Calu3 (cell line): Measurements from ENCODE around the gene ITSN2. TPM values are rescaled to one million over a fixed set of nuclear protein-coding genes. Genes with fewer than 3 reads are reported as not detected.

Source experiments
- BruUV-seq: library from RNA; stranded (reverse); fragments of 400-500 nt; replicated peaks from 2 replicates; lab custom pipeline; 2021; lab: Mats Ljungman, UMichigan
- CTCF ChIA-PET: fragments of 300-600 bp; sonication (Branson Sonifier 250); formaldehyde crosslinking; loops from one replicate; lab custom pipeline; 2022; ENCODE audit warnings: antibody characterized with exemption; lab: Charles Lee
- DNase-seq: peaks from one replicate; pipeline ENCODE4 v3.0.0; 2022
- H3K27ac Mint-ChIP-seq: one replicate; pipeline ENCODE4 v1.8.0; 2022; ENCODE audit warnings: mixed read lengths; ENCODE audit not compliant: unreplicated experiment
- H3K27me3 Mint-ChIP-seq: one replicate; pipeline ENCODE4 v1.8.0; 2022; ENCODE audit warnings: mixed read lengths; ENCODE audit not compliant: unreplicated experiment
- H3K36me3 Mint-ChIP-seq: one replicate; pipeline ENCODE4 v1.8.0; 2022; ENCODE audit warnings: mild to moderate bottlenecking, moderate library complexity, mixed read lengths; ENCODE audit not compliant: insufficient read depth, unreplicated experiment
- H3K4me1 Mint-ChIP-seq: one replicate; pipeline ENCODE4 v1.8.0; 2022; ENCODE audit warnings: mild to moderate bottlenecking, low read depth, mixed read lengths; ENCODE audit not compliant: unreplicated experiment
- H3K4me3 Mint-ChIP-seq: one replicate; pipeline ENCODE4 v1.8.0; 2022; ENCODE audit warnings: mild to moderate bottlenecking, low read depth, moderate library complexity, mixed read lengths; ENCODE audit not compliant: unreplicated experiment
- H3K9me3 Mint-ChIP-seq: one replicate; pipeline ENCODE4 v1.8.0; 2022; ENCODE audit warnings: low read depth, mixed read lengths; ENCODE audit not compliant: unreplicated experiment
- intact Hi-C: fragments of 100-400 bp; cut with micrococcal nuclease; formaldehyde crosslinking; loops from one replicate; pipeline ENCODE4 v1.10.0; 2022; ENCODE audit not compliant: unreplicated experiment
- total RNA-seq: library from RNA; stranded (reverse); gene quantifications from 2 replicates; pipeline ENCODE4 v1.2.3, GENCODE V29; 2022
- TF ChIP-seq, protein P1 (sequence below): fragments of 200-600 bp; IDR thresholded peaks from one replicate; pipeline ENCODE4 v1.8.0; 2022; ENCODE audit warnings: antibody characterized with exemption; ENCODE audit not compliant: unreplicated experiment

The ITSN2 gene
- total RNA-seq, 1 experiment from 2014 or later: 45.4 TPM

DNA sequence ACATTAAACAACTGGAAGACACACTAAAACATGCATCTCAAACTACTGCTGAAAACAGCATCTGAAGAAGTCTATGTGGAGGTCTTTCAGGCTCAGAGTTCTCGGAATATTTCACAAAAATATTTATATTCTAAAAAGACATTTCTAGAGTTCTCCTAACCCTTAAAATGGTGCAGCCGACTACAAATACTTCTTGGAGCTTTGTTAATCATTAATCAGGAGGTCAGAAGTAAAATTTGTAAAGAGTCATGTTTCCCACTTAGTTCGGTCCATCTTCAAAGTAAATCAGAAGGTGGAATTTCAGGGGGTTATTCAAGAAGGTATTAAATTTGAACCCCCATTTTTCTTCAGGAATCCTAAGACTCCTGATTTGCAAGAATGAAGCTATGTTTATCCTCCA, 112.7 kb downstream of the ITSN2 start:
- H3K27ac Mint-ChIP-seq: no peak overlapping the region
- H3K4me1 Mint-ChIP-seq: no peaks in the 10 kb centered on the region
- BruUV-seq: no TSS peak
- no peaks in the 10 kb centered on the region for H3K27me3 Mint-ChIP-seq
- no peaks in the 10 kb centered on the region for H3K9me3 Mint-ChIP-seq
- peaks cover 4% of the 10 kb centered on the region for H3K36me3 Mint-ChIP-seq
- CTCF ChIA-PET: interaction anchor here (0.6 kb wide), 1 partner anchor 19 kb away, joined by 5 read pairs; no protein-coding TSS in a partner anchor
- intact Hi-C loops: no loop called here
- TF ChIP-seq, protein P1, sequence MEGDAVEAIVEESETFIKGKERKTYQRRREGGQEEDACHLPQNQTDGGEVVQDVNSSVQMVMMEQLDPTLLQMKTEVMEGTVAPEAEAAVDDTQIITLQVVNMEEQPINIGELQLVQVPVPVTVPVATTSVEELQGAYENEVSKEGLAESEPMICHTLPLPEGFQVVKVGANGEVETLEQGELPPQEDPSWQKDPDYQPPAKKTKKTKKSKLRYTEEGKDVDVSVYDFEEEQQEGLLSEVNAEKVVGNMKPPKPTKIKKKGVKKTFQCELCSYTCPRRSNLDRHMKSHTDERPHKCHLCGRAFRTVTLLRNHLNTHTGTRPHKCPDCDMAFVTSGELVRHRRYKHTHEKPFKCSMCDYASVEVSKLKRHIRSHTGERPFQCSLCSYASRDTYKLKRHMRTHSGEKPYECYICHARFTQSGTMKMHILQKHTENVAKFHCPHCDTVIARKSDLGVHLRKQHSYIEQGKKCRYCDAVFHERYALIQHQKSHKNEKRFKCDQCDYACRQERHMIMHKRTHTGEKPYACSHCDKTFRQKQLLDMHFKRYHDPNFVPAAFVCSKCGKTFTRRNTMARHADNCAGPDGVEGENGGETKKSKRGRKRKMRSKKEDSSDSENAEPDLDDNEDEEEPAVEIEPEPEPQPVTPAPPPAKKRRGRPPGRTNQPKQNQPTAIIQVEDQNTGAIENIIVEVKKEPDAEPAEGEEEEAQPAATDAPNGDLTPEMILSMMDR: no peak
- no peak overlapping the region for H3K4me3 Mint-ChIP-seq
- DNase-seq: no peak

DNA sequence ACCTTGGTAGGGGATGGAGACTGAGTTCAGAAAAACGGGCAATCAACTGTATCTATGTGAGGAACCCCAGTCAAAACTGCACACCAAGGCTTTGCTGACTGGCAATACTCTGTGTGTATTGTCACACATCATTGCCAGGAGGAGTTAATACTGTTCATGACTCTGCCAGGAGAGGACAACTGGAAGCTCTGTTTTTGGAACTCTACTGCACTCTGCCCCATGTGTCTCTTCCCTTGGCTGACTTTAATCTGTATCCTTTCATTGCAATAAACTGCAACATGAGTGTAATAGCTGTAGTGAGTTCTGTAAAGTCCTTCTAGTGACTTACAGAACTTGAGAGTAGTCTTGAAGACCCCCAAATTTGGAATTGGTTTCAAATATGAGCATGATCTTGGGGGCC, 113.2 kb downstream of the ITSN2 start:
- TF ChIP-seq, protein P1: no peak
- Mint-ChIP-seq H3K4me3 (no peak overlapping the region), H3K27ac (no peak overlapping the region), H3K27me3 (no peaks in the 10 kb centered on the region), H3K4me1 (no peaks in the 10 kb centered on the region), H3K9me3 (no peaks in the 10 kb centered on the region), H3K36me3 (peaks cover 4% of the 10 kb centered on the region)
- CTCF ChIA-PET: interaction anchor here (0.6 kb wide), 1 partner anchor 19 kb away, joined by 5 read pairs; no protein-coding TSS in a partner anchor
- DNase-seq: no peak
- BruUV-seq: no TSS peak
- intact Hi-C loops: no loop called here

DNA sequence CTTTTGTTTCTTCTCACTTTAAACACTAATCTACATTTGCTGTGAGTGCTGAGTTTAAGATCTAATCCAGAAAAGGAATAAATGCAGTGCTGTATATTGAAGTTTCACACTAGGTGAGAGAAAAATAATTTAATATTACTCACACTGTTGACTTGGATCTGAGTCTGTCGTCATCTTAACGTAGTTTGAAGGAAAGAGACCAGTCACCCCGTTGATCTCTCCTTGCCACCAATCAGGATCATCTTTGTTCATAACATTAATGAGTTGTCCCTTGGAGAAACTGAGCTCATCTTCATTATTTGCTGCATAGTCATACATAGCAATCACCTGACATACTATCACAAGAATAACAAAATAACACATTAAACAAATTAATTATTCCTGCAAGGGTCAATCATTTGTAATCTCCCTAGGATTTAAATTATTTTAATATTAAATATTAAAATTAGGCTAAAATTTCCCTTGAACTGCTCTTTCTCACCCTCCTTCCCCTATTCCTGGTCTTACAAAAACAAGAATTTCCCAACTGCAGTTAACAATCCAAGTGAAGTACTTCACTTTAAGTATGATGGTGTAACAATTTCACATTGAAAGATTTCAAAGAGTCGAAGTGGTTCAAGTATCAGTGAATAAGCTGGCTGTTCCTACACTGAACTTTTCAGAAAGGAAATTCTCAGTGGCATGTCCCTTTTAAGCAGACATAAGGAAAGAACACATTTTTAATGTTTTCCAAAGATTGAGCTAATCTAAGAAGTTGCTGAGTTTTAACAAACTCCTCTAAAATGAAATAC, 114.2 kb downstream of the ITSN2 start:
- TF ChIP-seq, protein P1: no peak
- H3K36me3 Mint-ChIP-seq: peaks cover 4% of the 10 kb centered on the region
- CTCF ChIA-PET: no interaction called here

DNA sequence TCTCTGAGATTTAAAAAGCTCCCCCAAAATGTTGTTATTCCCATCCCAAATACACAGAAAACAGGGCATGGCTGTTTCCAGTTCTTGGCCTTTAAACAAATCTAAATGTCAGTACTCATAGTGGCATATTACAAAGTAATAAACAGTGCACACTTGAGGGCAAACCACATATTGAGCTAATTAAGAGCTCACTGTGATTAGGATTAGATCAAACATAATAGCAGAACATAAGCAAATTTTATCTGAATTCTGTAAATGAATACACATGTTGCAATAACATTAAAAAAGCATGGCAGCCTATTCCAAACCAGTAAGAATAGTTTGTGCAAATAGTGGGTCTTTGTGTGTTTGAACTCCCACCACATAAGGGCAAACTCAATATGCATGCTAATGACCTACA, 118.8 kb downstream of the ITSN2 start:
- DNase-seq: no peak
- H3K27ac Mint-ChIP-seq: no peak overlapping the region
- TF ChIP-seq, protein P1: no peak
- CTCF ChIA-PET: no interaction called here
- no TSS peak for BruUV-seq
- H3K4me1 Mint-ChIP-seq: no peaks in the 10 kb centered on the region
- H3K27me3 Mint-ChIP-seq: no peaks in the 10 kb centered on the region
- no peak overlapping the region for H3K4me3 Mint-ChIP-seq
- intact Hi-C loops: no loop called here
- no peaks in the 10 kb centered on the region for H3K9me3 Mint-ChIP-seq
- peaks cover 4% of the 10 kb centered on the region for H3K36me3 Mint-ChIP-seq

More for the DNA sequence above, 114.2 kb downstream of the ITSN2 start:
- Mint-ChIP-seq H3K27ac (no peak overlapping the region), H3K4me3 (no peak overlapping the region), H3K27me3 (no peaks in the 10 kb centered on the region), H3K9me3 (no peaks in the 10 kb centered on the region), H3K4me1 (no peaks in the 10 kb centered on the region)
- BruUV-seq: no TSS peak
- DNase-seq: no peak
- intact Hi-C loops: no loop called here
